VCaP (cell line): ENCODE data around the gene HLA-E.
"Not testable (repeated sequence)": the region's sequence is repeated elsewhere in the genome, so short reads cannot be mapped to it uniquely, and the experiment has no call there.

Experiments
- H3K27ac ChIP-seq: fragments of 450-650 bp; 2 replicates; pipeline ENCODE4 v1.5.1; 2017
- CTCF ChIP-seq: fragments of 450-650 bp; conservative IDR thresholded peaks from 2 replicates; pipeline ENCODE4 v1.5.1; 2017; ENCODE audit warnings: mild to moderate bottlenecking, moderate library complexity

HLA-E gene

GRCh38 chr6:30463651-30464618 is 25.4 kb upstream of the HLA-E start:
- no peak overlapping the region for H3K27ac ChIP-seq
- no peak for TF ChIP-seq CTCF

GRCh38 chr6:30465595-30466306 is 23.6 kb upstream of the HLA-E start:
- TF ChIP-seq CTCF = no peak
- no peak overlapping the region for H3K27ac ChIP-seq

GRCh38 chr6:30470968-30471367 is 18.3 kb upstream of the HLA-E start:
- no peak overlapping the region for H3K27ac ChIP-seq
- TF ChIP-seq CTCF = no peak

DNA sequence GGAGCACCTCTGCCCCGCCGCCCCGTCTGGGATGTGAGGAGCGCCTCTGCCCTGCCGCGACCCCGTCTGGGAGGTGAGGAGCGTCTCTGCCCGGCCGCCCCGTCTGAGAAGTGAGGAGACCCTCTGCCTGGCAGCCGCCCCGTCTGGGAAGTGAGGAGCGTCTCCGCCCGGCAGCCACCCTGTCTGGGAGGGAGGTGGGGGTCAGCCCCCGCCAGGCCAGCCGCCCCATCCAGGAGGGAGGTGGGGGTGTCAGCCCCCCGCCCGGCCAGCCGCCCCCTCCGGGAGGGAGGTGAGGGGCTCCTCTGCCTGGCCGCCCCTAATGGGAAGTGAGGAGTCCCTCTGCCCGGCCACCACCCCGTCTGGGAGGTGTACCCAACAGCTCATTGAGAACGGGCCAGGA is 14.2 kb upstream of the HLA-E start:
- H3K27ac ChIP-seq = not testable (repeated sequence)

GRCh38 chr6:30480536-30481156 is 8.7 kb upstream of the HLA-E start:
- H3K27ac ChIP-seq = no peak overlapping the region
- TF ChIP-seq CTCF = no peak

DNA sequence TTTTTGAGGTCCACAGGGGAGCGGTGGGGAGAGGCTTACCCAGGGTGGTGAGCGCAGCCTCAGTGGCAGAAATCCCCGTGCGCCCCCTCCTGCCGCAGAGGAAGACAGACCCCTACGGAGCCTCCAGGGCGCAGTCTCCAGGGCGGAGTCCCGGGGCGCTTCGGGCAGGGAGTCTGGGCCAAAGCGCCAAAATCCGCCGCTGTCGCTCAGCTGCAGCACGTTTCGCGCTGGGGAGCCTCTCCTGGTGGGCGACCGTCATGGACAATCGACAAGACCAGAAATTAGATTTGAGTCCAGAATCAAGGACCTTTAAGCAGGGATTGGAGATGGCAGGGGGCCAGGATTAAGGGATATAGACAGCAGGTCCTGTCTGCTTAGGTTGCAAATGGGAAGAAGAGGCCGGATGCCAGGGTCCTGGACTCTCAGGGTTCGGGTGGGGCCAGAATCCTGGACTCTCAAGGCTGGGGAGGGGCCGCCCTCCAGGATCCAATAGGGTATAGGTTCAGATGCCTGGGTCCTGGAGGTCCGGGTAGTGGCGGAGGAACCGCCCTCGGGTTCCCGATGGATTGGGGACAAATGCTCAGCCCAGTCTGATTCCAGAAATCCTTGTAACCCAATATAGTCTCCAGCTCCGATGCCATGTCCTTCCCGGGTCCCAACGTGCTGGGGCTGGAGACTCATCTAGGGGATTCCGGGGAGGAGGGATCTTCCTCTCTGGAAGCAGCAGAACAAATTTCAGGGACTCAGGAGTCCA is 7.9 kb upstream of the HLA-E start:
- no peak for TF ChIP-seq CTCF

DNA sequence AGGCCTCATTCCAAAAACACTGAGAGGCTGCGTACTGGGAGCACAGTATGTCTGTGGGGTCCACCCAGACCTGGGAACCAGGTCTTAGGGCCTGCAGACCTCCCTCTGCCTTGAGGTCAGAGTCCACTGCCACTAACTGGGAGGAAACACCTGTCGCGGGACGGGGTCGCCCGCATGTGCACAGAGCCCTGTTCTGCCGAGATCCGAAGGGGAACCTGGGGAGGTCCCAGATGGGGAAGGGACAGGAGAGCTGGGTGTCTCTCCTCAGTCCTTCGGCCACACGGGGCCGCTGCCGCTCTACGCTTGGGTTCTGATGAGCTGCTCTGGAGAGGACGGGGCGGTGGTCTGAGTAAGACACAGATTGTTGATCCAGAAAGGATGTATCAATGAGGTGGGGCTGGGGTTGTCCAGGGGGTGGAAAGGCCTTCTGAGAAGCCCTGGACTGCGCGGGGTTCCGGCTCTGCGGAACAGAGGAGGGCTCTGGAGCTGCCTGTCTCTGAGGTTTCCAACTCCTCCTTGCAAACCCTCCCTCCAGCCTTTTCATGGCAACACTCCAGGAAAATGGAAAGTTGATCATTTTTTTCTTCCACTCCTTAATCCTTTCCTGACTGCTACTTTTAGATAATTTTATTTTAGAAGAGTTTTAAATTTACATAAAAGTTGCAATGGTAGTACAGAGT is 7.2 kb upstream of the HLA-E start:
- peak; percentile 91 for TF ChIP-seq CTCF
- H3K27ac ChIP-seq = not testable (repeated sequence)

More for the DNA sequence above, 7.9 kb upstream of the HLA-E start:
- H3K27ac ChIP-seq = no peak overlapping the region
